ENCODE measurements around the gene PIP5K1B.

GRCh38 chr9:68905129-68905528 is 200.1 kb downstream of the PIP5K1B start:
- no peak for TF ChIP-seq CTCF (conservative IDR thresholded peaks at IDR 0.05; ENCODE audit: low read length)
- TF ChIP-seq EZH2phosphoT487 (IDR thresholded peaks at IDR 0.05; ENCODE audit: borderline replicate concordance, low read depth, low read length) = no peak

All from OCI-LY7 (cell line).